ENCODE data around the gene TRAPPC10.
A peak's percentile ranks its signal among the peaks of the same experiment; 100 is the strongest.

TRAPPC10 gene

GRCh38 chr21:44018127-44018526 is 6.0 kb downstream of the TRAPPC10 start:
- no peak overlapping the region for H2BK120ac ChIP-seq (ENCODE audit: insufficient read depth, low read length, poor library complexity)
- no peak for DNase-seq
- WGBS (ENCODE audit: extremely low coverage, insufficient coverage, insufficient read length): no CpG with 5 or more reads among the region's 5 CpGs
- no peaks in the 10 kb centered on the region for H3K27me3 ChIP-seq (ENCODE audit: insufficient read depth, low read length)
- no peak overlapping the region for H3K4me3 ChIP-seq (ENCODE audit: low read depth, low read length)
- peaks cover 0 to 1% of the 10 kb centered on the region in 2 experiments for H3K36me3 ChIP-seq (ENCODE audit: control insufficient read depth in 1 of 2, insufficient read depth in 2 of 2, low read length in 2 of 2)
- H4K91ac ChIP-seq (ENCODE audit: low read depth, low read length): no peak overlapping the region
- H2AFZ ChIP-seq (ENCODE audit: insufficient read depth, low read length, poor library complexity): no peak overlapping the region
- H3K79me2 ChIP-seq (ENCODE audit: control insufficient read depth, insufficient read depth, low read length, poor library complexity): peaks cover 16% of the 10 kb centered on the region
- H4K8ac ChIP-seq (ENCODE audit: low read depth, low read length): no peak overlapping the region
- H3K18ac ChIP-seq (ENCODE audit: low read length): no peak overlapping the region
- H3K9me3 ChIP-seq (ENCODE audit: insufficient read depth, low read depth, low read length): no peaks in the 10 kb centered on the region
- no peak overlapping the region for H3K4me2 ChIP-seq (ENCODE audit: low read length)
- H3K4me1 ChIP-seq (ENCODE audit: control insufficient read depth in 1 of 2, insufficient read depth in 2 of 2, low read length in 2 of 2): peaks cover 2 to 3% of the 10 kb centered on the region in 2 experiments
- no peak overlapping the region for H2BK5ac ChIP-seq (ENCODE audit: low read depth, low read length, poor library complexity)
- no peaks in the 10 kb centered on the region for H3K79me1 ChIP-seq (ENCODE audit: low read length)
- peak overlapping the region; percentile 98 for H3K4ac ChIP-seq (ENCODE audit: low read depth, low read length)
- H2BK12ac ChIP-seq (ENCODE audit: low read length): no peak overlapping the region
- H3K27ac ChIP-seq (ENCODE audit: low read depth, low read length): no peak overlapping the region
- no peak overlapping the region for H4K12ac ChIP-seq (ENCODE audit: low read depth, low read length)
- no peak overlapping the region for H2AK5ac ChIP-seq (ENCODE audit: low read length)
- H3K14ac ChIP-seq (ENCODE audit: low read length): no peak overlapping the region
- H3K23ac ChIP-seq (ENCODE audit: low read length): no peak overlapping the region
- no peak overlapping the region for H3K9ac ChIP-seq (ENCODE audit: low read length)

- Histone ChIP-seq H2AK5ac (ENCODE audit: low read length) (no peak overlapping the region), H3K4me3 (ENCODE audit: low read depth, low read length) (no peak overlapping the region), H3K27ac (ENCODE audit: low read depth, low read length) (no peak overlapping the region), H3K9ac (ENCODE audit: low read length) (no peak overlapping the region), H3K9me3 (ENCODE audit: insufficient read depth, low read depth, low read length) (no peaks in the 10 kb centered on the region), H2BK120ac (ENCODE audit: insufficient read depth, low read length, poor library complexity) (no peak overlapping the region), H3K79me1 (ENCODE audit: low read length) (no peaks in the 10 kb centered on the region), H3K4me2 (ENCODE audit: low read length) (no peak overlapping the region), H2BK12ac (ENCODE audit: low read length) (no peak overlapping the region), H3K27me3 (ENCODE audit: insufficient read depth, low read length) (no peaks in the 10 kb centered on the region), H3K79me2 (ENCODE audit: control insufficient read depth, insufficient read depth, low read length, poor library complexity) (peaks cover 16% of the 10 kb centered on the region), H4K8ac (ENCODE audit: low read depth, low read length) (no peak overlapping the region), H3K4me1 (ENCODE audit: control insufficient read depth in 1 of 2, insufficient read depth in 2 of 2, low read length in 2 of 2) (no peaks in the 10 kb centered on the region), H2BK5ac (ENCODE audit: low read depth, low read length, poor library complexity) (no peak overlapping the region), H3K14ac (ENCODE audit: low read length) (no peak overlapping the region), H2AFZ (ENCODE audit: insufficient read depth, low read length, poor library complexity) (no peak overlapping the region), H4K12ac (ENCODE audit: low read depth, low read length) (no peak overlapping the region), H3K36me3 (ENCODE audit: control insufficient read depth in 1 of 2, insufficient read depth in 2 of 2, low read length in 2 of 2) (peaks cover 0 to 1% of the 10 kb centered on the region in 2 experiments), H3K18ac (ENCODE audit: low read length) (no peak overlapping the region), H4K91ac (ENCODE audit: low read depth, low read length) (no peak overlapping the region), H3K4ac (ENCODE audit: low read depth, low read length) (peak overlapping the region; percentile 84), H3K23ac (ENCODE audit: low read length) (no peak overlapping the region)
- DNase-seq: no peak
- no CpG with 5 or more reads among the region's 10 CpGs for WGBS (ENCODE audit: extremely low coverage, insufficient coverage, insufficient read length)
Measured at GRCh38 chr21:44018813-44019567, 6.9 kb downstream of the TRAPPC10 start.

GRCh38 chr21:44019568-44019958 is 7.5 kb downstream of the TRAPPC10 start:
- Histone ChIP-seq H4K12ac (ENCODE audit: low read depth, low read length) (no peak overlapping the region), H2BK12ac (ENCODE audit: low read length) (peak overlapping the region; percentile 22), H3K27ac (ENCODE audit: low read depth, low read length) (no peak overlapping the region), H3K18ac (ENCODE audit: low read length) (peak overlapping the region; percentile 37), H2AK5ac (ENCODE audit: low read length) (no peak overlapping the region), H3K4me2 (ENCODE audit: low read length) (no peak overlapping the region), H3K4ac (ENCODE audit: low read depth, low read length) (peak overlapping the region; percentile 98), H3K9ac (ENCODE audit: low read length) (no peak overlapping the region), H3K9me3 (ENCODE audit: insufficient read depth, low read depth, low read length) (no peaks in the 10 kb centered on the region), H3K27me3 (ENCODE audit: insufficient read depth, low read length) (no peaks in the 10 kb centered on the region), H3K4me3 (ENCODE audit: low read depth, low read length) (no peak overlapping the region), H3K79me1 (ENCODE audit: low read length) (no peaks in the 10 kb centered on the region), H4K91ac (ENCODE audit: low read depth, low read length) (no peak overlapping the region), H2BK120ac (ENCODE audit: insufficient read depth, low read length, poor library complexity) (no peak overlapping the region), H3K4me1 (ENCODE audit: control insufficient read depth in 1 of 2, insufficient read depth in 2 of 2, low read length in 2 of 2) (no peaks in the 10 kb centered on the region), H2BK5ac (ENCODE audit: low read depth, low read length, poor library complexity) (no peak overlapping the region), H3K14ac (ENCODE audit: low read length) (no peak overlapping the region), H4K8ac (ENCODE audit: low read depth, low read length) (no peak overlapping the region), H3K36me3 (ENCODE audit: control insufficient read depth in 1 of 2, insufficient read depth in 2 of 2, low read length in 2 of 2) (peaks cover 0 to 1% of the 10 kb centered on the region in 2 experiments), H3K79me2 (ENCODE audit: control insufficient read depth, insufficient read depth, low read length, poor library complexity) (peaks cover 17% of the 10 kb centered on the region), H3K23ac (ENCODE audit: low read length) (no peak overlapping the region), H2AFZ (ENCODE audit: insufficient read depth, low read length, poor library complexity) (no peak overlapping the region)
- DNase-seq: no peak
- no CpG with 5 or more reads among the region's 8 CpGs for WGBS (ENCODE audit: extremely low coverage, insufficient coverage, insufficient read length)

- Histone ChIP-seq H3K36me3 (ENCODE audit: control insufficient read depth in 1 of 2, insufficient read depth in 2 of 2, low read length in 2 of 2) (peaks cover 0 to 1% of the 10 kb centered on the region in 2 experiments), H3K9me3 (ENCODE audit: insufficient read depth, low read depth, low read length) (peaks cover 1% of the 10 kb centered on the region), H3K18ac (ENCODE audit: low read length) (no peak overlapping the region), H4K91ac (ENCODE audit: low read depth, low read length) (no peak overlapping the region), H3K23ac (ENCODE audit: low read length) (no peak overlapping the region), H3K9ac (ENCODE audit: low read length) (no peak overlapping the region), H3K79me2 (ENCODE audit: control insufficient read depth, insufficient read depth, low read length, poor library complexity) (peaks cover 16% of the 10 kb centered on the region), H3K79me1 (ENCODE audit: low read length) (no peaks in the 10 kb centered on the region), H3K4me2 (ENCODE audit: low read length) (no peak overlapping the region), H3K4me3 (ENCODE audit: low read depth, low read length) (no peak overlapping the region), H2BK5ac (ENCODE audit: low read depth, low read length, poor library complexity) (no peak overlapping the region), H2BK12ac (ENCODE audit: low read length) (no peak overlapping the region), H2BK120ac (ENCODE audit: insufficient read depth, low read length, poor library complexity) (no peak overlapping the region), H2AFZ (ENCODE audit: insufficient read depth, low read length, poor library complexity) (no peak overlapping the region), H3K14ac (ENCODE audit: low read length) (no peak overlapping the region), H2AK5ac (ENCODE audit: low read length) (no peak overlapping the region), H3K27ac (ENCODE audit: low read depth, low read length) (no peak overlapping the region), H3K27me3 (ENCODE audit: insufficient read depth, low read length) (no peaks in the 10 kb centered on the region), H3K4ac (ENCODE audit: low read depth, low read length) (peak overlapping the region; percentile 59), H4K12ac (ENCODE audit: low read depth, low read length) (no peak overlapping the region), H4K8ac (ENCODE audit: low read depth, low read length) (no peak overlapping the region), H3K4me1 (ENCODE audit: control insufficient read depth in 1 of 2, insufficient read depth in 2 of 2, low read length in 2 of 2) (peaks cover 2 to 5% of the 10 kb centered on the region in 2 experiments)
- no peak for DNase-seq
- no CpG with 5 or more reads among the region's 4 CpGs for WGBS (ENCODE audit: extremely low coverage, insufficient coverage, insufficient read length)
Measured at GRCh38 chr21:44020551-44020950, 8.4 kb downstream of the TRAPPC10 start.

All from trophoblast cell (in vitro differentiated cells and primary cell).